Measurements from ENCODE around the gene ABCF1.

Gene ABCF1

DNA sequence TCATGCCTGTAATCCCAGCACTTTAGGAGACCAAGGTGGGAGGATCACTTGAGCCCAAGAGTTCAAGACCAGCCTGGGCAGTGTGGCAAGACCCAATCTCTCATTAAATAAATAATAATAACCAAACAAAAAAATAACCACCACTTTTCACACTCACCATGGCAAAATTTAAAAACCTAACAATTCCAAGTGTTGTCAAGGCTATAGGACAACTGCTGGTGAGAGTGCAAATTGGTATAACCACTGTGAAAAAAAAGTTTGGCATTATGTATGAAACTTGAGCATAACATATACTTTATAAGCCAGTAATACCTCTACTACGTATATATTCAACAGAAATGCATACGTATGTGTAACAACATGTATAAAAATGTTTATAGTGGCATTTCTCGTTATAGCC is 10.3 kb upstream of the ABCF1 start:
- DNase-seq: no peak

DNA sequence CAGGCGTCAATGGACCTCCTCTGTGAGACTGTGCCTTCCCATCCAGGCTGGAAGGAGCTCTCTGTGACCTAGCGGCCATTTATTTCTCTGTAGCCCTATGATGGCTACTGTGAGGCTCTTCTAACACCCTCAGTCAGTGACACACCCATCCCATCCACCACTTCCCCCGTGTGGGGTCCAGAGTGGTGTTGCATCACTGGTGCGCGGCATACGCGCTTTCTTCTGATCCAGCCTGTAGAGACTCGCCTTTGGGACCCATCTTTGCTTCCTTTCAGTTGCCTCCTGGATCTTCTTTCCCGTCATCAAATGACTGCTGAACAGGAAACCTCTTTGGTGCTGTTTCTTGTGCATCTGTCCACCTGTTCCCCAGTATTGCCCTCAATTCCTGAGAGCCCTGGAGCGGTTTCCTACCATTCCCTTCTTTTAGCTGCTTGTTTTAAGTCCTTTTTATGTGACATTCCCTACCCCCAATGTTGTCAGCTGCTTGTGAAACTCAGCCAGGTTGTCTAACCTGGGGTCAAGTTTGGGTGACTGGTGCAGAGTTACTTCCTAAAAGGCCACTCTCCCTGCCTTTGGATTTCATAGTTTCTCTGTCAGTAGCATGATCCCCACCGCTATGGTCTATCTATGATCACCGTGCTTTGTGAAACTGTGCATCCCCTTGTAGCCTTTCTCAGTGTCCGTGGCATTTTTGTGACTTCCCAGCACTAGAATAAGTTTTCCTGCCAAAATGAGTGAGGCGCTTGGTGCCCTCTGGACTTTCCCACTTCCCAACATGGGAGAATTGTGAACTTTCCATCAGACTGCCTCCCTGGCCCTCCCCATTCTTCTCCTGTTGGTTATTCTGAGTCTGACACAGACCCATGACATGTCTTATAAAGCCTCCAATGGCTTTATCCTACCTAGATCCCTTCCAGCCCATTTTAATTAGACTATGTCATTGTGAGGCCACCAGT is 8.5 kb upstream of the ABCF1 start:
- no peak for DNase-seq

DNA sequence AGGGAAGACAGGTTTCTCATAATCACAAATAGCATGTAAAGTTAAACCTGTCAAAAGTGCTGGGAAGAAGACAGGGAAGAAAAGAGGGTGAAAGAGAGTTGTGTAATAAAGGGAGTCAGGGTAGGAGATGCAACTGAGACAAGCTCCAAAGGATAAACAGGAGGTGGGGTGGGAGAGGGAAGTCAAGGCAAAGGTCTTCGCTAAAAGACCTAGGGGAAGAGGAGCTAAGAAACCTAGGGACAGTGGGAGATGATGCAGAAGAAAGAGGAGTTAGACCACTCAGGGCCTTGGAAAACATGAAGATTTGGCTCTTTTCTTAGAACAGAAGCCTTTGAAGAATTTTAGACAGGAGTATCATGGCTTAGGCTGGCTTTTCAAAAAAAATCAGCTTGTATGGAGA is 7.1 kb upstream of the ABCF1 start:
- DNase-seq: no peak

DNA sequence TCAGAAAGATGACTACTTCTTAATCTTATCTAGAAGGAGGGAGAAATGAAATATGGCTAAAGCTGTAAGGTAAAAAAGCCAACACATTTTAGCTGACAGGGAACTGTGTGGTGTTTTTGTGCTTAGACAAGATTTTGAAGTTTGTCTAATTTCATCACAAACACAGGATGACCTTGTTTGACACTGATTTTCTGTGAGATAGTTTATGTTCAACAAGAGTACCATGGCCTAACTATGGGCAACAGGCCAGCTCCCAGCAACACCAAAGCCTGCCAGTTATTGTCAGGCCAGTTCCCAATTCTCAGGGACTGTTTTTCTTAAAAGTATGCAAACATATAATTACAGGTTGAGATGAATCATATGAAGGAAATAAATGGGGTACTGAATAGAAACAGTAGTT is 5.5 kb upstream of the ABCF1 start:
- DNase-seq: no peak

DNA sequence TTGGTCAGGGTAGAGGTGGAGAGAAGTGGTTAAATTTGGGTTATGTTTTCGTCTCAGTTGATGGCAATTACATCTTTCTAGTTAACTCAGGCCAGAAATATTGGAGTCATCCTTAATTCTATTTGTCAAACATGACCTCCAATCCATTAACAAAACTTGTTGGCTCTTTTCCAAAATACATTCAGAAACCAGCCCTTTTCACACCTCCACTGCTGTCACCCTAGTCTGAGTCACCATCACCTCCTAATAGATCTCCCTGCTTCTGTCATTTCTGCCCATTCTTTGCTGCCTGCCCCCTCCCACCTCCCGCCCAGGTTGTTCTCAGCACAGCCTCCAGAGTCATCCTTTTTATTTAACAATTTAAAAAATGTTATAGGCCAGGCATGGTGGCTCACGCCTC is 3.0 kb upstream of the ABCF1 start:
- no peak for DNase-seq

DNA sequence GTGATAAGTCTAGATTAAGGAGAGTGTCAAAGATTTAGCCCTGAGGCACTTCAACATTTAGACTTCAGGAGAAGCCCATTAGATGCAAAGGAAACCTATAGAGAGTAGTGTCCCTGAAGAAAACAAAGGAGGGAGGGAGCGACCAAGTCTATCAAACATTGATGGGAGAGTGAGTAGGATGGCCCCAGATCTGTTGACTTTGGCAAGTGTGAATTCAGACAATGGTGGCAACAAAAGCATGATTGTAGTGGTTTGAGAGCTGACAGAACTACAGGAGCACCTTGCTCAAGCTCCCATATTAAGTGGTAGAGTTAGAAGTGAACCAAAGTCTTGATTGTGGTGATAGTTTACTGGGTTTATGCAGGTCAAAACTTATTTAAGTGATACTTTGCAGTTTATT is 979 bp upstream of the ABCF1 start:
- DNase-seq: no peak

DNA sequence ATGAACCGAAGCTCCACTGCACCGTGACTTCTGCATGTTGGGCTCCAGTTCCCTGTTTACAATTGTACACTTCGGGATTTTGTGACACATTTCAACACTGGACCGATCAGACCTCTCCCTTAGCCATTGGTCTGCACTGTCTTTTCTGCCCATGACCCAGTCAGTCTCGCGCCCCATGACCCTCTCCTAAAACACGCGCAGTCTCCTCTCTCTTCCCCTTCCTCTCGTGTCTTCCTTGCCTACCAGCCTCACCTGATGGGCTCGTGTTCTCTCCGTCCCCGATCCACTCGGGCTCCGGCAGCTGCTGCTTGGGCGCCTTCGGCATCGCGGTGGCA is 535 bp upstream of the ABCF1 start:
- DNase-seq: peak; percentile 64 to 73

DNA sequence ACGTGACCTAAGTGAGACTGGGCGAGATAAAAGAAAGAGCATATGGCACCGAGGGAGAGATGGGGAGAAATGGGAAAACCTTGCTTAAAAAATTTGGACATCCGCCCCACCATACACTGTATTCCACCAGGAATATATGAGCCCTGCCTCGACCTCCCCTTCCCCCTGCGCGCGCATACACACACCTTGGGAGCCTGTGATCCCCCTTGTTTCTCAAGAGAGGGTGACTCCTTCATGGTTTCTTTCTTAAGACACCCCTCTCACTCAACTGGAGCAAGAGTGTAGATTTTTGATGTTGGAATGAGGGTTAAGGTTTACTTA is 480 bp downstream of the ABCF1 start:
- DNase-seq: no peak

DNA sequence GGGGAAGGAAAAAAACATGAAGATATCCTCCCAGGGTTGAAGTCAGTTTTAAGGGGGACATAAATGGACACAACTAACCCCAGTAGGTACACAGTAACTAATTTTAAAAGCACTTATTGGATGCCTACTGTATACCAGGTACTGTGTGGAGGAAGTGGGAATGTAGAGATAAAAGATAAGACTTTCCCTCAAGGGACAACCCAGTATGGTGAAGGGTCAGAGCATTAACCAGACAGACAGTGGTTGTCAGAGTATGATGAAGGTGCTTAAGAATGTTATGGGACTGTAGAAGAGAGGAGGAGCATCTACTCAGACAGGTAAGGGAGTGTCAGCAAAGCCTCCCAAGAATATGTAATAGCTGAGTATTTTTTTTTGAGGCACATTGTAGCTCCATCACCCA is 906 bp downstream of the ABCF1 start:
- DNase-seq: no peak

DNA sequence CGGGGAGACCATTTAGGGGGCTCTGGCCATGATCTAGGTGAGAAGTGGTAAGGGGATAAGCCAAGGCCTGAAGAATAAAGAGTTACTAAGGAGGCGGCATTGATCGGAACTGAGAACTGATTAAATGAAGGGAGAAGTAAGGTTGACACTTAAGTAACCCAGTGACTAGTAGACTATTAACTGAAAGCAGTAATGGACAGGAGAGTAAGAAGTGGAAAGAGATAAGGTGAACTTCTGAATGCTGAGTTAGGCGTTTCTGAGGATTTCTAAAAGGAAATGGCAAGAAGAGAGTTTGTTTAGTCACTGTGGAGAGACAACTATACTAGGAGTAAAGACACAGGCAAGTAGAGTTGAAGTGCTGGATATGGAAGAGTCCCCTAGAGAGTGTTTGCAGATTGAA is 1.9 kb downstream of the ABCF1 start:
- DNase-seq: no peak

DNA sequence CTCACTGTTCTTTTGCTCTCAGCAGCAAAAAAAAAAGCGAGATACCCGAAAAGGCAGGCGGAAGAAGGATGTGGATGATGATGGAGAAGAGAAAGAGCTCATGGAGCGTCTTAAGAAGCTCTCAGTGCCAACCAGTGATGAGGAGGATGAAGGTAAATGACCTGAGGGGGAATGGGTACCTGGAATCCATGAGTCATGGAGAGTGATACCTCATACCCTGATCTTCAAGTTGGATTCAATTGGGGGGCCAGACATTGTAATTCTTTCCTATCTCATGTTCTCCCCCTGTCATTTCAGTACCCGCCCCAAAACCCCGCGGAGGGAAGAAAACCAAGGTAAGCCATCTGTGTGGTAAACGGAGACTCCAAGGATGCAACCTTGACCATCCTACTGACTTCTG is 6.8 kb downstream of the ABCF1 start:
- DNase-seq: no peak

DNA sequence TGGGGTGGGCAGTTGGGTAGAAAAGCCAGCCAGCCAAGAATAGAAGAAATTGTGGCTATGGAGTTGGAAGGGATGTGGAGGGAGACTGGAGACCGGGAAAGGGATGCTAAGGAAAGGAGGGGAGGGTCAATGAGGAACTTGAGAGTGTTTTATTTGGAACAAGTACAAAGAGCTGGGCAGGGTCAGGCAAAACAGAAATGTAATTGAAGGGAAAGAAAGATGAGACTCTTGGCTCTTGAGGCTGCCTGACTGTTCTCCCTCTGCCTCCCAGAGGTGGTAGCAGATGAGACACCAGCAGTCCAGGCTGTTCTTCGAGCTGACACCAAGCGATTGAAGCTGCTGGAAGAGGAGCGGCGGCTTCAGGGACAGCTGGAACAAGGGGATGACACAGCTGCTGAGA is 12.7 kb downstream of the ABCF1 start:
- DNase-seq: no peak

DNA sequence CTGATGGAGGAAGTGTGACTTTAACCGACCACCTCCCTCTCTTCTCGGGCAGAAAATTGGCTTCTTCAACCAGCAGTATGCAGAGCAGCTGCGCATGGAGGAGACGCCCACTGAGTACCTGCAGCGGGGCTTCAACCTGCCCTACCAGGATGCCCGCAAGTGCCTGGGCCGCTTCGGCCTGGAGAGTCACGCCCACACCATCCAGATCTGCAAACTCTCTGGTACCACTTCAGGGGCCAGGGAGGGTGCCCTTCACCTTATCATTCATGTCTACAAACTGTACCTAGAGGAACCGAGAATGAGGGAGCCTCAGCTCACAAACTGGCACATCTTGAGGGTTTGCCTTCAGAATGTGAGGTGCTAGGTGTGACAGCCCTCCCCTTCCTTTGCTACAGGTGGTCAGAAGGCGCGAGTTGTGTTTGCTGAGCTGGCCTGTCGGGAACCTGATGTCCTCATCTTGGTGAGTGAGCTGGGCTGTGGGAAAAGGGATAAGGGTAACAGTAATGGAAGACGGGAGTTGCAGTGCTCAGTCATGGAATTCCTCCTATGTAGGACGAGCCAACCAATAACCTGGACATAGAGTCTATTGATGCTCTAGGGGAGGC is 18.6 kb downstream of the ABCF1 start:
- no peak for DNase-seq

DNA sequence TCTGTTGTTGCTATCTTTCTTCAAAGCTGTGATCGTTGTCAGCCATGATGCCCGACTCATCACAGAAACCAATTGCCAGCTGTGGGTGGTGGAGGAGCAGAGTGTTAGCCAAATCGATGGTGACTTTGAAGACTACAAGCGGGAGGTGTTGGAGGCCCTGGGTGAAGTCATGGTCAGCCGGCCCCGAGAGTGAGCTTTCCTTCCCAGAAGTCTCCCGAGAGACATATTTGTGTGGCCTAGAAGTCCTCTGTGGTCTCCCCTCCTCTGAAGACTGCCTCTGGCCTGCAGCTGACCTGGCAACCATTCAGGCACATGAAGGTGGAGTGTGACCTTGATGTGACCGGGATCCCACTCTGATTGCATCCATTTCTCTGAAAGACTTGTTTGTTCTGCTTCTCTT is 19.3 kb downstream of the ABCF1 start:
- DNase-seq: no peak

DNA sequence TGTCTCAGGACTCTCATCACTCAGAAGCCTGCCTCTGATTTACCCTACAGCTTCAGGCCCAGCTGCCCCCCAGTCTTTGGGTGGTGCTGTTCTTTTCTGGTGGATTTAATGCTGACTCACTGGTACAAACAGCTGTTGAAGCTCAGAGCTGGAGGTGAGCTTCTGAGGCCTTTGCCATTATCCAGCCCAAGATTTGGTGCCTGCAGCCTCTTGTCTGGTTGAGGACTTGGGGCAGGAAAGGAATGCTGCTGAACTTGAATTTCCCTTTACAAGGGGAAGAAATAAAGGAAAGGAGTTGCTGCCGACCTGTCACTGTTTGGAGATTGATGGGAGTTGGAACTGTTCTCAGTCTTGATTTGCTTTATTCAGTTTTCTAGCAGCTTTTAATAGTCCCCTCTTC is 19.8 kb downstream of the ABCF1 start:
- DNase-seq: no peak

DNA sequence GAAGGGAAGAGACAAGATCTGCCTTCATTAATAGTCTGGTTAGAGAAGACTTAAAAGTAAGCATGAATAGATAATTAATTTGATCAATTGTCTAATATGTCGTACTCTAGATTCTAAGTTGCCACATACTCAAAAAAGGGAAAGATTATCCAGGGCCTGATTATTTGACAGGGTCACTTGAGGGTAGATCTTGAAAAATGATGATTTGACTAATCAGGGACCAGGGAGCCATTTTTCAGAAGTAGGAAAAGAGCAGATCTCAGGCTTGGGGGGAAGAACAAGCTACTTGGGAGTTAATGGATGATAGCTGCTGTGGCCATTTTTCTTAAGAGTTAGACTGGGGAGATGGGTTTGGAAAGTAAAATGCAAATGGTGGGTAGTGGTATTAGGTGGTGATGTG is 21.0 kb downstream of the ABCF1 start:
- DNase-seq: no peak

DNA sequence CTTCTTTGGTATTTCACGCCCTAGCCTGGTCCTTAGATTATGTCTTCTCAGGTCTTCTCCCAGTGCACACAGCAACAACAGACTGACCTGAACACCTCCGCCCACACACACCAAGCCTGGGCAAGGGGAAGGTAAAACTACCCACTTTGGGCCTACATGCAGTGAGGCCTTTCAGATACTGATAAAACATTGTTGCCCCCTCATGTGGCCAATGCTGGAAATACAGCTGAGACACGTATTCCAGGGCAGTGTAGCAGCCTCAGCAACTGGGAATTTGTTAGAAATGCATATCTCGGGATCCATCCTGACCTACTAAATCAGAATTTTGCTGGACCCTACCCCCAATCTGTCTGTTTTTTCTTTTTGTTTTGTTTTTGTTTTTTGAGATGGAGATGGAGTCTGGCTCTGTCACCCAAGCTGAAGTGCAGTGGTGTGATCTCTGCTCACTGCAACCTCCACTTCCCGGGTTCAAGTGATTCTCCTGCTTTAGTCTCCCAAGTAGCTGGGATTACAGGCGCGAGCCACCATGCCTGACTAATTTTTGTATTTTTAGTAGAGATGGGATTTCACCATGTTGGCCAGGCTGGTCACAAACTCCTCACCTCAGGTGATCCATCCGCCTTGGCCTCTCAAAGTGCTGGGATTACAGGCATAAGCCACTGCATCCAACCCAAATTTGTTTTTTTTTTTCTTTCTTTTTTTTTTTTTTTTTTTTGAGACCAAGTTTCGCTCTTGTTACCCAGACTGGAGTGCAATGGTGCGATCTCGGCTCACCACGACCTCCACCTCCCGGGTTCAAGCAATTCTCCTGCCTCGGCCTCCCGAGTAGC is 26.3 kb downstream of the ABCF1 start:
- DNase-seq: peak; percentile 84 to 85

DNA sequence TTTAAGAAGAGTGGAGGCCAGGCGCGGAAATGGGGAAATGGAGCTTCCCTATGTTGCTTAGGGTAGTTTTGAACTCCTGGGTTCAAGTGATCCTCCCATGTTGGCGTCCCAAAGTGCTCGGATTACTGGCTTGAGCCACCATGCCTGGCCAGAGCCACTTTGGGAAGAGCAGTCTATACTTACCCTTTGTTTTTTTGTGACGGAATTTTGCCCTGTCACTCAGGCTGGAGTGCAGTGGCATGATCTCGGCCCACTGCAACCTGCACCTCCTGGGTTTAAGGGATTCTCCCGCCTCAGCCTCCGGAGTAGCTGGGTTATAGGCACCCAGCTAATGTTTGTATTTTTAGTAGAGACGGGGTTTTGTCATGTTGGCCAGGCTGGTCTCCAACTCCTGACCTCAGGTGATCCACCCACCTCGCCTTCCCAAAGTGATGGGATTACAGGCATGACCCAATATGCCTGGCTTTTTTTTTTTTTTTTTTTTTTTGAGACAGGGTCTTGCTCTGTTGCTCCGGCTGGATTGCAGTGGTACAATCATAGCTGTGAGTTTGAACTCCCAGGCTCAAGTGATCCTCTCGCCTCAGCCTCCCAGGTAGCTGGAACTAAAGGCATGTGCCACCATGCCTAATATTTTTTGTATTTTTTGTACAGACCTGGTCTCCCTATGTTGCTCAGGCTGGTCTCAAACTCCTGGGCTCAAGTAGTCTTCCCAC is 27.8 kb downstream of the ABCF1 start:
- DNase-seq: no peak

DNA sequence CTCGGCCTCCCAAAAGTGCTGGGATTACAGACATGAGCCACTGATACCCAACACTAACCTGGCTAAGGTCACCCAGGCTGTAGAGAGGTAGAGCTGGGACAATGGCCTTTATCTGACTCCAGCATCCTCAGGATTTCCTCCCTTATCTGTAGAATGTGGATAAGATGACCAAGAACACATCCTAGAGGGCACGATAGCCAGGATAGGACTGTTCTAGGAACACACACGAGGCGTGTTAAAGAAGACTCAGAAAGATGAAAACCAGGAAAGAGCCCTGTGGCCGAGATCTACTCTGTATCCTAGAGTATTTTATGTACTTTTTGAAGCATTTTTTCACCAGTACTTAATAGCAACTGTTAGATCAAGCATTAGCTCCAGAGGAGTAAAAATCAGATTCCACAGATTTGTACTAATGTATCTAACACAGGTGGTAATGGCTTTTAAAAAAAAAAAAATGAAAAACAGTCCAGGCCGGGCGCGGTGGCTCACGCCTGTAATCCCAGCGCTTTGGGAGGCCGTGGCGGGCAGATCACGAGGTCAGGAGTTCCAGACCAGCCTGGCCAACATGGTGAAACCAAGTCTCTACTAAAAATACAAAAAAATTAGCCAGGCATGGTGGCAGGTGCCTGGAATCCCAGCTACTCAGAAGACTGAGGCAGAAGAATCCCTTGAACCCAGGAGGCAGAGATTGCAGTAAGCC is 28.5 kb downstream of the ABCF1 start:
- DNase-seq: no peak

DNA sequence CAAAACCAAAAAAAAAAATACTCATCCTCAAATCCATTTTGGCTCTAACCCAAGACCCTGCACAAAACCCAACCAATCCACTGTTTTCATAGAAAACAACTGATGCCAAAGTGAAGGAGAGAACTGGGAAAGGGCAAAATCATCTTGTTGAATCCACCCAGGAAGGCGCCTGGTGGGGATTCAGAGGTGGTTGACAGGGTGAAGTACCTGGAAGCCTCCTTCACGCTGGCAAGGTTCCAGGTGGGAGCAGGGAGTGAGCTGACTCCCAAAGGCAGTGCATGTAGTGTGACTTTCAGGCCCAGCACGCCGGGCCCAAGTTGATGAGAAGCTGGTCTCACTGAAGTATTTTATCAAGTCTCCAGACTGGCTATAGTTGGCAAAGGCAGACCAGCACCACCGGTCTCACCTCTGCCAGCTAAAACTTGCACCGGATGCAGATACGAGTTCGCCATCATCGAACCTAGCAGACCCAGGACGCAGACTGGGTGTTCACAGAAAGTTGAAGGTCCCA is 29.3 kb downstream of the ABCF1 start:
- DNase-seq: no peak

DNA sequence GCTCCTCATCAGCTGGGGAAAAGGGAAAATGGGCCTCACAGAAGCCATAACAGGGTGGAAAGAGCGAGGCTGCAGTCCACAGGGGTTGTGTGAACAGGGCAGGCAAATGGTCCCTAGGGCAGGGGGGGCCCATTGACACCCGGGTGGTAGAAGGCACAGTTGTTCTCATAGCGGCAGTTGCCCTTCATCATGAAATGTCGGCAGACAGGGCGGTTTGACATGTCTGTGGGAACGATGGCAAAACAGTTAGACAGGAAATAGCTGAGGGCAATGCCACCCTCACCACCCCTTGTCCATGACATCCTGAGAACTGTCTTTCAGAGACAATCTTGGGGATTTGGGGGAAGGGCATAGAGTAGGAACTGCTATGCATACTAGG is 30.2 kb downstream of the ABCF1 start:
- no peak for DNase-seq

Data from inflammatory macrophage (primary cell).